Measurements from ENCODE around the gene HIVEP3.

DNA sequence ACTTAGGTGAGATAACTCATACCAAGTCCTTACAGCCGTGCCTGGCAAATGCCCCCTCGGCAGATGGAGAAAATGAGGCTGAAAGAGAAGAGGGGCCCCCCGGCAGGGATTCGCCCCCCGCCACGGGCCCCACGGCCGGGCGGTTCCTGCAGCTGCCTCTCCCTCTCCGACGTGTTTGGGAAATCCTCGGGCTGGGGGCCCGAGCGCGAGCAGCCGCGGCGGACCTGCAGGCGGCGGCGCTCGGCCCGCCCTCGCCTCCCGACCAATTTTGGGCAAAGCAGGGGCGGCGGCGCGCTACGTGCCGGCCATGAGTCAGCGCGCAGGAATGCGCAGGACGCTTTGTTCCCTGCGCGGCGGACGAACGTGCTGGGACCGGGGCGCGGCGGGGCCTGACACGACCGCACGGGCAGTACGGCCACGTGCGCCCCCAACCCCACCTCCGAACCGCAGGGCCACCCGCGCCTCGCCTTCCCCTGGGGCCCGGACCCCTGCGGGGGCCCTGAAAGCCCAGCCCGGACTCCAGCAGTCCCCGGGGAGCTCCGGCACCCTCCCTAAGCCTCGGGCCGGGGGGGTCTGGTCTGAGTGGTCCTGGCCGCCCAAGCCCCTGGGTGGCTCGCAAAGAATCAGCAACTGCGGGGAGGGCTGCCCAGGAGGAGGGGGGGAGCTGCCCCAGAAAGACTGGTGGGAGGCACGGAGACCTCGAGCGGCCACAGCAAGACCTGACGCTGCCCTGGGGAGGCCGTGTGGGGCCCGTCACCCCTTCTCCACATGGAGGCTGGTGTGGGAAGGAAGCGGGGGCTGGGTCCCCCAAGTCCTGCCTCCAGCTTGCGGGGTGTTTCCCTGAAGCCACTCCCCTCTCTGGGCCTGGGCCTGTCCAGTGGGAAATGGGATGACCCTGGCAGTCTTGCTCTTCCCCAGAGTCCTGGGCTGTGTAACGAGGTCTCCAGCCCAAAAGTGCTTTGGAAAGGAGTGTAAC is 422.4 kb downstream of the HIVEP3 start:
- TF ChIP-seq, protein P1, sequence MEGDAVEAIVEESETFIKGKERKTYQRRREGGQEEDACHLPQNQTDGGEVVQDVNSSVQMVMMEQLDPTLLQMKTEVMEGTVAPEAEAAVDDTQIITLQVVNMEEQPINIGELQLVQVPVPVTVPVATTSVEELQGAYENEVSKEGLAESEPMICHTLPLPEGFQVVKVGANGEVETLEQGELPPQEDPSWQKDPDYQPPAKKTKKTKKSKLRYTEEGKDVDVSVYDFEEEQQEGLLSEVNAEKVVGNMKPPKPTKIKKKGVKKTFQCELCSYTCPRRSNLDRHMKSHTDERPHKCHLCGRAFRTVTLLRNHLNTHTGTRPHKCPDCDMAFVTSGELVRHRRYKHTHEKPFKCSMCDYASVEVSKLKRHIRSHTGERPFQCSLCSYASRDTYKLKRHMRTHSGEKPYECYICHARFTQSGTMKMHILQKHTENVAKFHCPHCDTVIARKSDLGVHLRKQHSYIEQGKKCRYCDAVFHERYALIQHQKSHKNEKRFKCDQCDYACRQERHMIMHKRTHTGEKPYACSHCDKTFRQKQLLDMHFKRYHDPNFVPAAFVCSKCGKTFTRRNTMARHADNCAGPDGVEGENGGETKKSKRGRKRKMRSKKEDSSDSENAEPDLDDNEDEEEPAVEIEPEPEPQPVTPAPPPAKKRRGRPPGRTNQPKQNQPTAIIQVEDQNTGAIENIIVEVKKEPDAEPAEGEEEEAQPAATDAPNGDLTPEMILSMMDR (IDR thresholded peaks at IDR 0.05), result no peak
- no peak for TF ChIP-seq EZH2 (IDR thresholded peaks at IDR 0.05)
- TF ChIP-seq EZH2phosphoT487 (IDR thresholded peaks at IDR 0.05), result no peak
